IPS DF 4.7 (cell line): Measurements from ENCODE around the gene MYH7.
"Not testable (repeated sequence)": the region's sequence is repeated elsewhere in the genome, so short reads cannot be mapped to it uniquely, and the experiment has no call there.

Experiments
- DNase-seq: peaks from one replicate; pipeline ENCODE4 v3.0.0-alpha.2; 2013; ENCODE audit warnings: low spot score; ENCODE audit errors: extremely low read depth

MYH7 gene

GRCh38 chr14:23435543-23436326, at the start of gene MYH7:
Gene MYH7 (minus strand): TSS chr14:23435660. CDS start chr14:23433732, 1,928 bp downstream.
- no peak for DNase-seq

GRCh38 chr14:23483236-23483854, 47.9 kb upstream of the MYH7 start:
- no peak for DNase-seq

GRCh38 chr14:23482823-23483148, 47.3 kb upstream of the MYH7 start:
- DNase-seq: no peak

- DNase-seq: no peak
Measured at GRCh38 chr14:23481979-23482822, 46.7 kb upstream of the MYH7 start.

GRCh38 chr14:23481362-23481970, 46.0 kb upstream of the MYH7 start:
- DNase-seq: no peak

- DNase-seq: no peak
Measured at GRCh38 chr14:23478109-23478759, 42.8 kb upstream of the MYH7 start.

GRCh38 chr14:23470947-23471346, 35.5 kb upstream of the MYH7 start:
- DNase-seq: no peak

GRCh38 chr14:23469906-23470403, 34.5 kb upstream of the MYH7 start:
- DNase-seq: no peak

GRCh38 chr14:23469127-23469905, 33.9 kb upstream of the MYH7 start, which contains the start of gene NGDN:
Gene NGDN (plus strand): TSS chr14:23469703. CDS start chr14:23469716, 13 bp downstream.
- peak; percentile 100 for DNase-seq

GRCh38 chr14:23468704-23469126, 33.3 kb upstream of the MYH7 start:
- DNase-seq: no peak

GRCh38 chr14:23465261-23465660, 29.8 kb upstream of the MYH7 start:
- DNase-seq: no peak

GRCh38 chr14:23464700-23465099, 29.2 kb upstream of the MYH7 start:
- no peak for DNase-seq

- no peak for DNase-seq
Measured at GRCh38 chr14:23460960-23461359, 25.5 kb upstream of the MYH7 start.

GRCh38 chr14:23457587-23458445, 22.4 kb upstream of the MYH7 start:
- DNase-seq: no peak

- DNase-seq: not testable (repeated sequence)
Measured at GRCh38 chr14:23456883-23457586, 21.6 kb upstream of the MYH7 start.

- no peak for DNase-seq
Measured at GRCh38 chr14:23454445-23454856, 19.0 kb upstream of the MYH7 start.

- no peak for DNase-seq
Measured at GRCh38 chr14:23452237-23452636, 16.8 kb upstream of the MYH7 start.

- DNase-seq: no peak
Measured at GRCh38 chr14:23450379-23450778, 14.9 kb upstream of the MYH7 start.
